Activated CD4-positive, CD25-positive, alpha-beta regulatory T cell treated with anti-CD3 and anti-CD28 coated beads, Interleukin-2, amount 50 U/mL, for 72 hours (primary cell): Measurements from ENCODE around the gene RFPL4AL1.
"Not testable (repeated sequence)": the region's sequence is repeated elsewhere in the genome, so short reads cannot be mapped to it uniquely, and the experiment has no call there.

Experiments
- DNase-seq: peaks from one replicate; pipeline ENCODE4 v3.0.0; 2021

The RFPL4AL1 gene

GRCh38 chr19:55768818-55769217, at the start of gene RFPL4AL1:
RFPL4AL1 (plus strand) TSS chr19:55769118; CDS start chr19:55771805, 2,687 bp downstream.
- not testable (repeated sequence) for DNase-seq

DNA sequence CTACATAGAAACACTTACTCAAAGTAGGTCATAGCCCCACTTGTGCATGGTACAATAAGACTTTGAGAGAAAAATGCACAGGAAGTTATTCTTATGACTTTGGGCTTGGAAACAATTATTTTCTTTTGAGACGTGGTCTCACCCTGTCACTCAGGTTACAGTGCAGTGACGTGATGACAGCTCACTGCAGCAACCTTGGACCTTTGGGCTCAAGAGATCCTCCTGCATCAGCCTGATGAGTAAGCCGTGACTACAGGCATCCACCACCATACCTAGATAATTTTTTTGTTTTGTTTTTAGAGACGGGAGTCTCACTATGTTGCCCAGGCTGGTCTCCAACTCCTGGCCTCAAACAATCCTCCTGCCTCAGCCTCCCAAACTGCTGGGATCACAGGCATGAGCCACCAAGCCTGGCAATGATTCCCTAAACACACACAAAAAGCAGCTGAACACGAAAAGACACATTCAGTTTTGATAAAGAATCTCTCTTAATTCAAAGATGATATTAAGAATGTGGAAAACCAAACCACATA, 48.6 kb upstream of the RFPL4AL1 start:
- no peak for DNase-seq

- no peak for DNase-seq
Observed at GRCh38 chr19:55720801-55721200, 48.1 kb upstream of the RFPL4AL1 start.

- no peak for DNase-seq
Observed at GRCh38 chr19:55723491-55723890, 45.4 kb upstream of the RFPL4AL1 start.

- not testable (repeated sequence) for DNase-seq
Observed at GRCh38 chr19:55730378-55730777, 38.5 kb upstream of the RFPL4AL1 start.

GRCh38 chr19:55738302-55738701, 30.6 kb upstream of the RFPL4AL1 start, which contains the start of gene NLRP9:
NLRP9 (minus strand) TSS chr19:55738402; CDS start chr19:55738374, 28 bp downstream.
- no peak for DNase-seq

- DNase-seq: no peak
Observed at GRCh38 chr19:55750715-55751114, 18.2 kb upstream of the RFPL4AL1 start.

DNA sequence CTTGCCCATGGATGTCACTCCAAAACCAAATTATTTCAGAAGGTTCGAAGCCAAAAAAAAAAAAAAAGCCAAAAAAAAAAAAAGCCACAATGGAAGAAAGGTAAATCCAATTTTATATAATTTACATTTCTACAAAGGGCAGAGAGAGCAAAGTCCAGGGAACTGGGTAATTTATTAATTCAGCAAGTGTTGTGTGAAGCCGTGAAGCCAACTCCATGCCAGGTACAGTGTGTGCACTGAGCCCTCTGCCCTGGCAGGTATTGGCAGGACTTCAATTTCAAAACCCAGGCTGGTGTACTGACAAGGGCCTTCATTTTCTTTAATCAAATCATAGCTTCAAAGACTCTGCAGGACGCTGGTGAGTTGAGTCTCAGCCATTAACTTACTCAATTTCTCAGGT, 15.5 kb upstream of the RFPL4AL1 start:
- DNase-seq: no peak

GRCh38 chr19:55756808-55757207, 12.1 kb upstream of the RFPL4AL1 start:
- DNase-seq: not testable (repeated sequence)

GRCh38 chr19:55758797-55759196, 10.1 kb upstream of the RFPL4AL1 start, which contains the start of gene RFPL4A:
RFPL4A (plus strand) TSS chr19:55759097; CDS start chr19:55761801, 2,704 bp downstream.
- DNase-seq: not testable (repeated sequence)

DNA sequence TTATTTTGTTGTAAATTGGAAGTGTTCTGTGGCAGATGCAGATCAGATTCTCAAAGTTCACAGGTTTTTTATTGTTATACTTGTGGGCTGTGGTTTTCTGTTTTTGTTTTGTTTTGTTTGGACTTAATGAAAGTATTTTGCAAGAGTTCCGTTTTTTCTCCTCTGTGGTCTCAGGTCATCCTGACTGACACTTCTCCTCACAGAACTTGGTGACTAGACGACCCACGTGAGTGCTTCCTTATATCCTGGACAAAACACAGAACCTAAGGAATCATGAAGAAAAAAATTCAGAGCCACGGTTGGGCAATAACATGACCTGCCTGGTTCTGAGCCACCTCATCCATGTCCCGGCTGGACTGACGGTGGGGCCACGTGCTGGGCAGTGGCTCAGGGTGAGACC, 2.5 kb upstream of the RFPL4AL1 start:
- no peak for DNase-seq

DNA sequence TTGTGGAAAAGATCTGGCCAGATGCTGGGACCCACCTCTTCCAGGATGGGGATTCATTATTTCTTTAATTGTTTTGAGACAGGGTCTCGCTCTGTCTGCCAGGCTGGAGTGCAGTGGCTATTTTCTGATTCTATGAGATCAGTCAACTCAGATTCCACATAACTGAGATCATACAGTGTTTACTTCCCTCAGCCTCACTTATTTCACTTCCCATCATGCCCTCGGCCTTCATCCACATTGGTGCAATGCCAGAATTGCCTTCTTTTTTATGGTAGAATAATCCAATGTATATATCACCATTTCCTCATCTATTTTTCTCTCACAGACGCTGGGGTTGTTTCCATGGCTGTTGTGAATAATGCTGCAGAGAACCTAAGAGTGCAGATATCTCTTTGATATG, 714 bp downstream of the RFPL4AL1 start:
- not testable (repeated sequence) for DNase-seq

DNA sequence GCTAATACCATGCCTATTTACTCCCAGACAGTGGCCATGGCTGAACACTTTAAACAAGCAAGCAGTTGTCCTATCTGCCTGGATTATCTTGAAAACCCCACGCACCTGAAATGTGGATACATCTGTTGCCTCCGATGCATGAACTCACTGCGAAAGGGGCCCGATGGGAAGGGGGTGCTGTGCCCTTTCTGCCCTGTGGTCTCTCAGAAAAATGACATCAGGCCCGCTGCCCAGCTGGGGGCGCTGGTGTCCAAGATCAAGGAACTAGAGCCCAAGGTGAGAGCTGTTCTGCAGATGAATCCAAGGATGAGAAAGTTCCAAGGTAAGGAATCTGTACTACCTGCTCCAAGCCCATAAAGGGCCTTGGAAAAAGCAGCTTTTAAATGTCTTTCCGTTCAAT, 8.6 kb downstream of the RFPL4AL1 start:
- DNase-seq: no peak

- DNase-seq: no peak
Observed at GRCh38 chr19:55778331-55778730, 9.4 kb downstream of the RFPL4AL1 start.

- no peak for DNase-seq
Observed at GRCh38 chr19:55781112-55781511, 12.2 kb downstream of the RFPL4AL1 start.

GRCh38 chr19:55795021-55795420, 26.1 kb downstream of the RFPL4AL1 start:
- DNase-seq: no peak

GRCh38 chr19:55801416-55801815, 32.5 kb downstream of the RFPL4AL1 start:
- DNase-seq: no peak

DNA sequence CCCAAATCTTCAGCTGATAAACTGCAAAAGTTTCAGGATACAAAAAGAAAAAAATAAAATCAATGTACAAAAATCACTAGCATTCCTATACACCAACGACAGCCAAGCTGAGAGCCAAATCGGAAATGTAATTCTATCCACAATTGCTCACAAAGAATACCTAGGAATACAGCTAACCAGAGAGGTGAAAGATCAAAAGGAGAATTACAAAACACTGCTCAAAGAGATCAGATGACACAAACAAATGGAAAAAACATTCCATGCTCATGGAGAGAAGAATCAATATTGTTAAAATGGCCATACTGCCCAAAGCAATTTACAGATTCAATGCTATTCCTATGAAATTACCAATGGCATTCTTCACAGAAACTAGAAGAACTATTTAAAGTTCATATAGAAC, 33.4 kb downstream of the RFPL4AL1 start:
- DNase-seq: no peak

DNA sequence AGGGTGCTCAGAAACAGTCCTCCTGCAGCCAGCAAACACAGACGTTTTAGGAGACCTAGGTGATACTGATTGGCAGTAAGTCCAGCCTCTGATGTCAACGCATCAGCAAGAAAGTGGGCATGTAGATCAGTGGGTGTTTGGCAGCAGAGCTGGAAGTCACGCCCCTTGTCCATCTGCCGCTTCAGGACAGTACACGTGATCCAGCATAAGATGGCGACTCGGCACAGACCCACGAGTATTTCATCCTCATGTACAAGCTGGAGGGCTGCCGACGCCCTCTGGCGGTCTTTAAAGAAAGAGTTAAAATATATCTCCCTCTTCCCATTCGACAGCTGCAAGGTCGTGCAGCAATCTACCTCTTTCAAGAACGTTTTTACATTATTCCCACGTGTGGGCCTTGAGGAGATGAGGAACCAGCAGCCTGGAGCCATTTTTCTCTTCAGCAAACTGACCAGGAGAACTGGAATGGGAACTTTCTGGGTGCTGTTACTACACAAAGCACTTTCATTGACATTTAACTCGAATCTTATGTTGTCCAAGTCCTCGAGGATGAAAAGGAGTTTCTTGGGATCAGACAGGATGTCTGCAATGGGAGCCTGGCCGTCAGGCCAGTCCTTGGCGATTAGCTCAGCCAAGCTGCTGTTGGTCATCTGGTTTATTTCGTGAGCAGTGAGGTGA, 40.6 kb downstream of the RFPL4AL1 start:
- no peak for DNase-seq

- DNase-seq: no peak
Observed at GRCh38 chr19:55811340-55811739, 42.4 kb downstream of the RFPL4AL1 start.

- DNase-seq: no peak
Observed at GRCh38 chr19:55812449-55812848, 43.5 kb downstream of the RFPL4AL1 start.

DNA sequence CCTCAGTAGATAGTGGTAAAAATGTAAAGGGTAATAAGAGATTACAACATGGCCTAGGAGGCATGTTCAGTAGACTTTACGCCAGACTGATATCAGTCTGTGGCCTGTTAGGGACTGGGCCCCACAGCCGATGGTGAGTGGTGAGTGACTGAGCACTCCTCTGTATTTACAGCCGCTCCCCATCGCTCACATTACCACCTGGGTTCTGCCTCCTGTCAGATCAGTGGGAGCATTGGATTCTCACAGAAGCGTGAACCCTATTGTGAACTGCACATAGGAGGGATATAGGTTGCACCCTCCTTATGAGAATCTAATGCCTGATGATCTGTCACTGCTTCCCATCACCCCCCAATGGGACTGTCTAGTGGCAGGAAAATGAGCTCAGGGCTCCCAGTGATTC, 45.0 kb downstream of the RFPL4AL1 start:
- DNase-seq: no peak

DNA sequence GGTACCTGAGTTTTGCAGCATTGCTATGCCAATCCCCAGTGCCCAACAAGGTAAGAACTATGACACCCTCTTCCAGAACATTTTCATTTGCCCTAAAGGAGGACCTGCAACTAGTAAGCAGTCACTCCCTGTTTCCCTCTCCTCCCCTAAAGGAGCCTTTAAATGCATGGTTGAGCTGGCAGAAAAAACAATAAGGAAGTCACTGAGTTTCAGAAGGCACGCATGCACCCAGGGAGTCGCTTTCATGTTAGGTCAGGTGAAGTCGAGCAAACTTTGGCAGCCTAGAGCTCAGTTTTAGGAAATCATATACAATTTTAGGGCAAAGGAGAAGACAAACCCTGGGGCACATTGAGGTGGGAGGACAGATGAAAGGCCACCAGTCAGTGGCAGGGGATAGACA, 51.1 kb downstream of the RFPL4AL1 start:
- no peak for DNase-seq
